Activated B cell treated with CpG ODN at 0.5 μM for 24 hours (primary cell): ENCODE data around the gene ZBTB47. TPM values are rescaled to one million over a fixed set of nuclear protein-coding genes. Genes with fewer than 3 reads are reported as not detected.

Source experiments
- ATAC-seq: fragments of 200-7000 bp; cut with Tn5 transposase; one replicate; pipeline ENCODE4 v1.10.0; 2021; ENCODE audit warnings: low read depth, mild to moderate bottlenecking, moderate library complexity
- CTCF ChIA-PET: fragments of 350-600 bp; sonication (Branson Sonifier 250); formaldehyde crosslinking; loops from one replicate; lab custom pipeline; 2021; ENCODE audit warnings: antibody characterized with exemption; lab: Charles Lee
- POLR2A ChIA-PET: fragments of 350-600 bp; sonication (Branson Sonifier 250); formaldehyde crosslinking; loops from one replicate; lab custom pipeline; 2021; ENCODE audit warnings: antibody characterized with exemption; lab: Charles Lee
- DNase-seq: peaks from one replicate; pipeline ENCODE4 v3.0.0; 2022
- H3K27ac Mint-ChIP-seq: one replicate; pipeline ENCODE4 v1.8.0; 2020; ENCODE audit warnings: mixed read lengths
- H3K27me3 Mint-ChIP-seq: one replicate; pipeline ENCODE4 v1.8.0; 2021; ENCODE audit warnings: mixed read lengths
- H3K36me3 Mint-ChIP-seq: one replicate; pipeline ENCODE4 v1.8.0; 2021; ENCODE audit warnings: low read depth, mixed read lengths
- H3K4me1 Mint-ChIP-seq: one replicate; pipeline ENCODE4 v1.8.0; 2021; ENCODE audit warnings: mixed read lengths
- H3K4me3 Mint-ChIP-seq: one replicate; pipeline ENCODE4 v1.8.0; 2020; ENCODE audit warnings: mild to moderate bottlenecking, mixed read lengths
- H3K9me3 Mint-ChIP-seq: one replicate; pipeline ENCODE4 v1.8.0; 2020; ENCODE audit warnings: mixed read lengths
- intact Hi-C: fragments of 100-400 bp; cut with micrococcal nuclease; formaldehyde crosslinking; loops from one replicate; pipeline ENCODE4 v1.15.1; 2024
- total RNA-seq: library from RNA; stranded (reverse); gene quantifications from 2 replicates; pipeline ENCODE4 v1.2.3, GENCODE V29; 2022
- TF ChIP-seq, protein P1 (sequence below): fragments of 200-600 bp; IDR thresholded peaks from one replicate; pipeline ENCODE4 v1.8.0; 2022; ENCODE audit warnings: antibody characterized with exemption, mild to moderate bottlenecking

The ZBTB47 gene
- total RNA-seq, 1 donor from 2014 or later: 1.1 TPM

GRCh38 chr3:42688487-42689420 lies 35.3 kb downstream of the ZBTB47 start:
- intact Hi-C loops: no loop called here
- POLR2A ChIA-PET: no interaction called here
- ATAC-seq (no peak), DNase-seq (no peak)
- no peak overlapping the region for H3K27ac Mint-ChIP-seq
- H3K36me3 Mint-ChIP-seq: no peaks in the 10 kb centered on the region
- no peaks in the 10 kb centered on the region for H3K9me3 Mint-ChIP-seq
- H3K4me3 Mint-ChIP-seq: no peak overlapping the region
- peaks cover 9% of the 10 kb centered on the region for H3K27me3 Mint-ChIP-seq
- peaks cover 2% of the 10 kb centered on the region for H3K4me1 Mint-ChIP-seq
- CTCF ChIA-PET: no interaction called here
- TF ChIP-seq, protein P1, sequence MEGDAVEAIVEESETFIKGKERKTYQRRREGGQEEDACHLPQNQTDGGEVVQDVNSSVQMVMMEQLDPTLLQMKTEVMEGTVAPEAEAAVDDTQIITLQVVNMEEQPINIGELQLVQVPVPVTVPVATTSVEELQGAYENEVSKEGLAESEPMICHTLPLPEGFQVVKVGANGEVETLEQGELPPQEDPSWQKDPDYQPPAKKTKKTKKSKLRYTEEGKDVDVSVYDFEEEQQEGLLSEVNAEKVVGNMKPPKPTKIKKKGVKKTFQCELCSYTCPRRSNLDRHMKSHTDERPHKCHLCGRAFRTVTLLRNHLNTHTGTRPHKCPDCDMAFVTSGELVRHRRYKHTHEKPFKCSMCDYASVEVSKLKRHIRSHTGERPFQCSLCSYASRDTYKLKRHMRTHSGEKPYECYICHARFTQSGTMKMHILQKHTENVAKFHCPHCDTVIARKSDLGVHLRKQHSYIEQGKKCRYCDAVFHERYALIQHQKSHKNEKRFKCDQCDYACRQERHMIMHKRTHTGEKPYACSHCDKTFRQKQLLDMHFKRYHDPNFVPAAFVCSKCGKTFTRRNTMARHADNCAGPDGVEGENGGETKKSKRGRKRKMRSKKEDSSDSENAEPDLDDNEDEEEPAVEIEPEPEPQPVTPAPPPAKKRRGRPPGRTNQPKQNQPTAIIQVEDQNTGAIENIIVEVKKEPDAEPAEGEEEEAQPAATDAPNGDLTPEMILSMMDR: no peak

- Mint-ChIP-seq H3K9me3 (no peaks in the 10 kb centered on the region), H3K27ac (no peak overlapping the region), H3K27me3 (peaks cover 8% of the 10 kb centered on the region), H3K4me3 (no peak overlapping the region), H3K36me3 (no peaks in the 10 kb centered on the region), H3K4me1 (peaks cover 2% of the 10 kb centered on the region)
- DNase-seq: no peak
- intact Hi-C loops: no loop called here
- CTCF ChIA-PET: no interaction called here
- TF ChIP-seq, protein P1: no peak
- POLR2A ChIA-PET: no interaction called here
- ATAC-seq: no peak
Measured at GRCh38 chr3:42689421-42690014, 36.0 kb downstream of the ZBTB47 start.

DNA sequence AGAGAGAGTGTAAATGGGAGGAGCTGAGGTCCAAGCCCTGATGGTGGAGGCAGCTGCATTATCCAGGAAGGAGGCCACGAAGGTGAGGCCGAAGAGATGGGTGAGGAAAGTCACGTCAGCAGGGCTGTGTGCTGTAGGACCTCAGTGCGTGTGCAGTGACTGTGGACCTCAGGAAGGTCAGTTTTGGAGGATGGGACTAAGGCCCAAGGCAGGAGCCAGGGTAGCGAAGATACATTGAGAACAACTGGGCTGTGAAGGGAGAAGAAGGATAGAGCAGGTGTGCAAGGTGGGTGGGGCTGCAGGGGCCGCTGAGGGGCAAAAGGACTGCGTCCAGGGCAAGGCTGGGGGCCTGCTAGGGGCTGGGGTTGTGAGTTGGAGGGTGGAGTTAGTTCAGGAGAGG lies 36.7 kb downstream of the ZBTB47 start:
- intact Hi-C loops: no loop called here
- Mint-ChIP-seq H3K27ac (no peak overlapping the region), H3K9me3 (no peaks in the 10 kb centered on the region), H3K36me3 (no peaks in the 10 kb centered on the region), H3K4me3 (no peak overlapping the region), H3K4me1 (peaks cover 2% of the 10 kb centered on the region), H3K27me3 (peaks cover 4% of the 10 kb centered on the region)
- TF ChIP-seq, protein P1: no peak
- DNase-seq: no peak
- ChIA-PET POLR2A (no interaction called here), CTCF (no interaction called here)
- ATAC-seq: no peak

- no peaks in the 10 kb centered on the region for H3K27me3 Mint-ChIP-seq
- TF ChIP-seq, protein P1: no peak
- H3K4me1 Mint-ChIP-seq: no peaks in the 10 kb centered on the region
- POLR2A ChIA-PET: no interaction called here
- H3K36me3 Mint-ChIP-seq: no peaks in the 10 kb centered on the region
- intact Hi-C loops: no loop called here
- ATAC-seq: no peak
- peak; percentile 9 for DNase-seq
- no peaks in the 10 kb centered on the region for H3K9me3 Mint-ChIP-seq
- CTCF ChIA-PET: no interaction called here
- no peak overlapping the region for H3K4me3 Mint-ChIP-seq
- H3K27ac Mint-ChIP-seq: no peak overlapping the region
Measured at GRCh38 chr3:42690766-42691680, 37.5 kb downstream of the ZBTB47 start.
